SK-N-SH (cell line): ENCODE measurements around the gene CYTH4. TPM values are rescaled to one million over a fixed set of nuclear protein-coding genes. Genes with fewer than 3 reads are reported as not detected.

Experiments
- CTCF ChIA-PET: fragments of 300-600, 350-600 bp; formaldehyde crosslinking; extraction: SDS; loops from one replicate; lab custom pipeline; 2021; lab: Yijun Ruan, JAX
- POLR2A ChIA-PET: fragments of 350-600 bp; sonication (Branson Sonifier 250); formaldehyde crosslinking; extraction: SDS; loops from one replicate; lab custom pipeline; 2020; ENCODE audit warnings: antibody characterized with exemption, inconsistent platforms; lab: Yijun Ruan, JAX
- DNase-seq: peaks from one replicate; pipeline ENCODE4 v3.0.0; 2012
- H2AFZ ChIP-seq: fragments of 200-600 bp; sonication (generic); 2 replicates; pipeline ENCODE4 v1.8.1; 2016; ENCODE audit warnings: antibody characterized with exemption, mild to moderate bottlenecking, low read depth
- H3F3A ChIP-seq: fragments of 200-600 bp; sonication (generic); replicated peaks from 2 replicates; pipeline ENCODE3; 2016; ENCODE audit warnings: antibody characterized with exemption, mild to moderate bottlenecking; ENCODE audit not compliant: insufficient read depth
- H3K27ac ChIP-seq, 2 experiments: fragments of 200-500 bp in 1 of 2; fragments of 200-600 bp in 1 of 2; sonication (Bioruptor generic) in 1 of 2; sonication (generic), shearing (Covaris generic) in 1 of 2; 2 replicates each; pipeline versions ENCODE4 v1.5.1 to v1.6.1; 2014 to 2016; ENCODE audit warnings: low read depth in 2 of 2, inconsistent platforms in 1 of 2, low read length in 1 of 2, mild to moderate bottlenecking in 1 of 2, mixed read lengths in 1 of 2
- H3K27me3 ChIP-seq: fragments of 200-600 bp; sonication (generic), shearing (Covaris generic); 2 replicates; pipeline ENCODE4 v1.6.1; 2016; ENCODE audit warnings: mixed run types; ENCODE audit not compliant: insufficient read depth
- H3K36me3 ChIP-seq, 2 experiments: fragments of 200-500 bp in 1 of 2; fragments of 200-600 bp in 1 of 2; sonication (Bioruptor generic) in 1 of 2; sonication (generic) in 1 of 2; replicated peaks in 1 of 2; 2 replicates each; pipeline versions ENCODE3 to v1.5.1; 2014 to 2016; ENCODE audit warnings: low read length in 1 of 2, mild to moderate bottlenecking in 1 of 2; ENCODE audit not compliant: insufficient read depth in 2 of 2, control insufficient read depth in 1 of 2
- H3K4me1 ChIP-seq, 2 experiments: fragments of 200-500 bp in 1 of 2; fragments of 200-600 bp in 1 of 2; sonication (Bioruptor generic) in 1 of 2; sonication (generic), shearing (Covaris generic) in 1 of 2; 2 replicates each; pipeline versions ENCODE4 v1.5.1 to v1.6.1; 2014 to 2016; ENCODE audit warnings: low read depth in 1 of 2, low read length in 1 of 2, mixed run types in 1 of 2; ENCODE audit not compliant: insufficient read depth in 2 of 2, control insufficient read depth in 1 of 2
- H3K4me2 ChIP-seq: fragments of 200-600 bp; sonication (generic), shearing (Covaris generic); 2 replicates; pipeline ENCODE4 v1.6.1; 2017; ENCODE audit warnings: mixed run types
- H3K4me3 ChIP-seq, 2 experiments: fragments of 200-500 bp in 1 of 2; fragments of 200-600 bp in 1 of 2; sonication (Bioruptor generic) in 1 of 2; sonication (generic), shearing (Covaris generic) in 1 of 2; 2 replicates each; pipeline versions ENCODE4 v1.5.1 to v1.8.1; 2014 to 2016; ENCODE audit warnings: low read depth in 2 of 2, inconsistent platforms in 1 of 2, low read length in 1 of 2, mild to moderate bottlenecking in 1 of 2, mixed read lengths in 1 of 2, moderate library complexity in 1 of 2
- H3K79me2 ChIP-seq: fragments of 200-600 bp; sonication (generic); 2 replicates; pipeline ENCODE4 v1.8.1; 2017; ENCODE audit warnings: mild to moderate bottlenecking; ENCODE audit not compliant: insufficient read depth
- H3K9ac ChIP-seq: fragments of 200-600 bp; sonication (generic); 2 replicates; pipeline ENCODE4 v1.6.1; 2017; ENCODE audit warnings: mixed run types
- H3K9me2 ChIP-seq: fragments of 200-600 bp; sonication (generic); 2 replicates; pipeline ENCODE4 v1.6.1; 2017; ENCODE audit warnings: mixed run types
- H3K9me3 ChIP-seq: fragments of 200-600 bp; sonication (generic); 2 replicates; pipeline ENCODE4 v1.6.1; 2017; ENCODE audit warnings: mixed run types, mild to moderate bottlenecking, moderate library complexity
- H4K20me1 ChIP-seq: fragments of 200-600 bp; sonication (generic); 2 replicates; pipeline ENCODE4 v1.6.1; 2017; ENCODE audit warnings: mild to moderate bottlenecking, mixed run types; ENCODE audit not compliant: insufficient read depth
- FOSL2 ChIP-seq: IDR thresholded peaks from 2 replicates; pipeline ENCODE4 v1.4.0; 2012; ENCODE audit warnings: low read depth, mild to moderate bottlenecking, moderate library complexity, borderline replicate concordance
- FOXJ3 ChIP-seq: sonication (generic); formaldehyde crosslinking; IDR thresholded peaks from 2 replicates; pipeline ENCODE4 v1.5.1; 2020; ENCODE audit warnings: mild to moderate bottlenecking, missing genetic modification reagents
- FOXM1 ChIP-seq: IDR thresholded peaks from 2 replicates; pipeline ENCODE4 v1.4.0; 2012; ENCODE audit warnings: low read depth, mild to moderate bottlenecking
- GABPA ChIP-seq: IDR thresholded peaks from 2 replicates; pipeline ENCODE4 v1.4.0; 2012; ENCODE audit warnings: low read depth, mild to moderate bottlenecking
- GATA2 ChIP-seq: sonication (generic); formaldehyde crosslinking; IDR thresholded peaks from 2 replicates; pipeline ENCODE4 v1.5.0; 2020; ENCODE audit warnings: mild to moderate bottlenecking, missing genetic modification reagents
- MXI1 ChIP-seq: IDR thresholded peaks from 2 replicates; pipeline ENCODE4 v1.6.1; 2012; ENCODE audit warnings: mild to moderate bottlenecking, low read depth, low read length, improper control_type of control experiment
- RFX5 ChIP-seq: IDR thresholded peaks from 2 replicates; pipeline ENCODE4 v1.6.1; 2012; ENCODE audit warnings: mild to moderate bottlenecking, improper control_type of control experiment, low read length
- RXRA ChIP-seq: IDR thresholded peaks from 2 replicates; pipeline ENCODE4 v1.4.0; 2012; ENCODE audit warnings: low read depth, mild to moderate bottlenecking, borderline replicate concordance
- TCF12 ChIP-seq: IDR thresholded peaks from 2 replicates; pipeline ENCODE4 v1.4.0; 2012
- YY1 ChIP-seq: IDR thresholded peaks from 2 replicates; pipeline ENCODE4 v1.4.0; 2012; ENCODE audit warnings: low read depth, mild to moderate bottlenecking
- WGBS: methylation state at CpG from one replicate; pipeline ENCODE4 v1.1.6; 2017; ENCODE audit warnings: low lambda C conversion rate; 5-methylcytosine and 5-hydroxymethylcytosine counted together
- polyA plus RNA-seq, 3 experiments: library from polyadenylated mRNA; depleted of rRNA; stranded (reverse); fragments of >200 nt; gene quantifications; 2 replicates each; pipeline ENCODE4 v1.2.3, GENCODE V29; 2012
- TF ChIP-seq, protein P1 (sequence below): fragments of 150-350 bp; IDR thresholded peaks from 2 replicates; pipeline ENCODE4 v1.6.1; 2017; ENCODE audit warnings: antibody characterized with exemption, low read length, low read depth, borderline replicate concordance
- TF ChIP-seq, protein P2 (sequence below): IDR thresholded peaks from 2 replicates; pipeline ENCODE4; 2012
- TF ChIP-seq, protein P3 (sequence below): fragments of 150-350 bp; IDR thresholded peaks from 2 replicates; pipeline ENCODE4 v1.6.1; 2016; ENCODE audit warnings: mild to moderate bottlenecking, low read depth, low read length
- TF ChIP-seq, protein P4 (sequence below): IDR thresholded peaks from 2 replicates; pipeline ENCODE4 v1.4.0; 2012; ENCODE audit warnings: low read depth, borderline replicate concordance
- TF ChIP-seq, protein P5 (sequence below): IDR thresholded peaks from 2 replicates; pipeline ENCODE4 v1.4.0; 2012; ENCODE audit warnings: low read depth, borderline replicate concordance

CYTH4 gene
- polyA plus RNA-seq, 1 of the 3 experiments (the other 2 are of a cell fraction) = 0.07 TPM

DNA sequence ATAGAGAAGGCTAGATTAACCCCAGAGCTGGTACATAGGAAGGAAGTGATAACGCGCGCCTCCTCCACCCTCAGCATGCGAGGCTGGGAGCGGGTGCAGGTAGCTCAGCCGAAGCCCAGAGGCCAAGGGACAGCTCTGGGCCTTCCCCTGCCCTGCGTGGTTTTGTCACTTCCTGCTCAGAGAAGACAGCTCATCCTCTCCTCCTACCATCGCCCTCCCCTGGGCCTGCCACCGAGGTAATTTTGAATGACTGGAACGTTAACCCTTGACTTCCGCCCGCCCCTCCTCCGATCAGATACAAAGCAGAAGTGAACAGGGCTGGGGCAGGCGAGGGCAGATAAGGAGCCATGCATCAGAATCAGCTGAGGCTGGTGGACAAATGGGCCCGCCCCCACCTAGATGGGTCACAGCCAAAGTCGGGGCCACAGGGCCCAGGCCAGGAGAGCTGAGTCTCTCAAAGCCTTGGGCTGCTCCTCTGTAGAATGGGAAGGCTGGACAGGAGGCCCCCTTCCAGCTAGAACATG lies 39.9 kb upstream of the CYTH4 start:
- TF ChIP-seq, protein P1, sequence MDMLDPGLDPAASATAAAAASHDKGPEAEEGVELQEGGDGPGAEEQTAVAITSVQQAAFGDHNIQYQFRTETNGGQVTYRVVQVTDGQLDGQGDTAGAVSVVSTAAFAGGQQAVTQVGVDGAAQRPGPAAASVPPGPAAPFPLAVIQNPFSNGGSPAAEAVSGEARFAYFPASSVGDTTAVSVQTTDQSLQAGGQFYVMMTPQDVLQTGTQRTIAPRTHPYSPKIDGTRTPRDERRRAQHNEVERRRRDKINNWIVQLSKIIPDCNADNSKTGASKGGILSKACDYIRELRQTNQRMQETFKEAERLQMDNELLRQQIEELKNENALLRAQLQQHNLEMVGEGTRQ = no peak
- TF ChIP-seq FOSL2 = no peak
- TF ChIP-seq GATA2 (CRISPR knock-in tag) = peak; percentile 60; the same call in 1 of the 2 replicates
- TF ChIP-seq, protein P2, sequence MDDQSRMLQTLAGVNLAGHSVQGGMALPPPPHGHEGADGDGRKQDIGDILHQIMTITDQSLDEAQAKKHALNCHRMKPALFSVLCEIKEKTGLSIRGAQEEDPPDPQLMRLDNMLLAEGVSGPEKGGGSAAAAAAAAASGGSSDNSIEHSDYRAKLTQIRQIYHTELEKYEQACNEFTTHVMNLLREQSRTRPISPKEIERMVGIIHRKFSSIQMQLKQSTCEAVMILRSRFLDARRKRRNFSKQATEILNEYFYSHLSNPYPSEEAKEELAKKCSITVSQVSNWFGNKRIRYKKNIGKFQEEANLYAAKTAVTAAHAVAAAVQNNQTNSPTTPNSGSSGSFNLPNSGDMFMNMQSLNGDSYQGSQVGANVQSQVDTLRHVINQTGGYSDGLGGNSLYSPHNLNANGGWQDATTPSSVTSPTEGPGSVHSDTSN = peak; percentile 37; the same call in 1 of the 2 replicates
- 0 out of 2 replicates have a peak, but pooled peaks have one; percentile 36 for TF ChIP-seq GABPA
- TF ChIP-seq, protein P3, sequence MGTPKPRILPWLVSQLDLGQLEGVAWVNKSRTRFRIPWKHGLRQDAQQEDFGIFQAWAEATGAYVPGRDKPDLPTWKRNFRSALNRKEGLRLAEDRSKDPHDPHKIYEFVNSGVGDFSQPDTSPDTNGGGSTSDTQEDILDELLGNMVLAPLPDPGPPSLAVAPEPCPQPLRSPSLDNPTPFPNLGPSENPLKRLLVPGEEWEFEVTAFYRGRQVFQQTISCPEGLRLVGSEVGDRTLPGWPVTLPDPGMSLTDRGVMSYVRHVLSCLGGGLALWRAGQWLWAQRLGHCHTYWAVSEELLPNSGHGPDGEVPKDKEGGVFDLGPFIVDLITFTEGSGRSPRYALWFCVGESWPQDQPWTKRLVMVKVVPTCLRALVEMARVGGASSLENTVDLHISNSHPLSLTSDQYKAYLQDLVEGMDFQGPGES = no peak
- TF ChIP-seq TCF12 = 0 out of 2 replicates have a peak, but pooled peaks have one; percentile 9
- TF ChIP-seq RFX5 = no peak
- CTCF ChIA-PET = interaction anchor here (1.0 to 14.4 kb wide), 6 partner anchors 13 to 256 kb away, joined by 3 to 124 read pairs (median 6); no protein-coding TSS in a partner anchor

DNA sequence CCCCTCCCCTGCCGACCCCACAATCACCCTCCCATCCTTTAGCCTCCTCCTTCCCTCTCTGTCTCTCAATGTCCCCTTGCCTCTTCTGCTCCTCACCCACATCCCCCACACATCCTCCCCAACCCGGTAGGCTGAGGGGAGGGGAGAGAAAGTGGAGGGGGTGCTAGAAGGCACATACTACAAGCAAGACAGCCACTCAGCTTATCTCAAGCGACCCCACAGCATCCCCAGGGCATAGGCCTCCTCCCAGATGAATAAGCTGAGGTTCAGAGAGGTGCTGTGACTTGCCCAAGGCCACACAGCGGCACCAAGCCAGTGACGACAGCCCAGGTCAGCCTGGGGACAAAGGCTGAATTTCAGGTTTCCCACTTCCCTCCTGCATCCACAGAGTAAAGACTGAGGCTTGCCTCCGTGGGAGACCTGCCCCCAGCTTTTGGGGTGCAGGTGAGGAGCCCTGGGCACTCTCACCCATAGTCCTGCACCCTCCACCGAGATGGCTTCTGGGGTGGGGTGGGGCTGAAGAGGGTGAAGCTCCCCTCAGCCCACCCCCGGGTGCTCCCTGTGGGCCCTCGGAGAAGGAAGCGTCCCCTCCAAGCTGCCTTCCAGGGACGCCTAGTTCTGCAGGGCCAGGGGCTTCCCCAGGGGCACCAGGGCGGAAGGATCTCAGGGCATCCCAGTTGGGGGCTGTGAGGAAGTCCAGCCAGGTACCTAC lies 38.8 kb upstream of the CYTH4 start:
- no peaks in the 10 kb centered on the region for H3K79me2 ChIP-seq
- no peaks in the 10 kb centered on the region for H3K27me3 ChIP-seq
- H3F3A ChIP-seq = peaks cover 4% of the 10 kb centered on the region
- no peak overlapping the region for H2AFZ ChIP-seq
- H3K27ac ChIP-seq = no peak overlapping the region
- H4K20me1 ChIP-seq = no peaks in the 10 kb centered on the region
- peaks cover 7 to 11% of the 10 kb centered on the region in 2 experiments; a peak in 3 of 4 replicates for H3K4me1 ChIP-seq
- no peak overlapping the region; the same call in 1 of the 2 replicates for H3K9ac ChIP-seq
- CTCF ChIA-PET = interaction anchor here (1.1 to 14.4 kb wide), 5 partner anchors 9 to 215 kb away, joined by 3 to 124 read pairs (median 11); no protein-coding TSS in a partner anchor
- 75% methylated on average over 6 of the region's 12 CpGs for WGBS
- DNase-seq = peak; percentile 25
- POLR2A ChIA-PET = no interaction called here
- peak overlapping the region in 1 of 2 experiments; percentile 38; a peak in 2 of 4 replicates for H3K4me3 ChIP-seq
- peak overlapping the region; percentile 50 for H3K4me2 ChIP-seq
- no peaks in the 10 kb centered on the region for H3K9me3 ChIP-seq
- no peaks in the 10 kb centered on the region for H3K36me3 ChIP-seq
- no peaks in the 10 kb centered on the region for H3K9me2 ChIP-seq
- TF ChIP-seq RFX5 (no peak), YY1 (no peak), RXRA (no peak), FOSL2 (no peak), FOXM1 (no peak), MXI1 (no peak), FOXJ3 (CRISPR knock-in tag) (no peak)
- TF ChIP-seq, protein P1 = no peak
- TF ChIP-seq, protein P4, sequence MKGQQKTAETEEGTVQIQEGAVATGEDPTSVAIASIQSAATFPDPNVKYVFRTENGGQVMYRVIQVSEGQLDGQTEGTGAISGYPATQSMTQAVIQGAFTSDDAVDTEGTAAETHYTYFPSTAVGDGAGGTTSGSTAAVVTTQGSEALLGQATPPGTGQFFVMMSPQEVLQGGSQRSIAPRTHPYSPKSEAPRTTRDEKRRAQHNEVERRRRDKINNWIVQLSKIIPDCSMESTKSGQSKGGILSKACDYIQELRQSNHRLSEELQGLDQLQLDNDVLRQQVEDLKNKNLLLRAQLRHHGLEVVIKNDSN = no peak
- TF ChIP-seq, protein P5, sequence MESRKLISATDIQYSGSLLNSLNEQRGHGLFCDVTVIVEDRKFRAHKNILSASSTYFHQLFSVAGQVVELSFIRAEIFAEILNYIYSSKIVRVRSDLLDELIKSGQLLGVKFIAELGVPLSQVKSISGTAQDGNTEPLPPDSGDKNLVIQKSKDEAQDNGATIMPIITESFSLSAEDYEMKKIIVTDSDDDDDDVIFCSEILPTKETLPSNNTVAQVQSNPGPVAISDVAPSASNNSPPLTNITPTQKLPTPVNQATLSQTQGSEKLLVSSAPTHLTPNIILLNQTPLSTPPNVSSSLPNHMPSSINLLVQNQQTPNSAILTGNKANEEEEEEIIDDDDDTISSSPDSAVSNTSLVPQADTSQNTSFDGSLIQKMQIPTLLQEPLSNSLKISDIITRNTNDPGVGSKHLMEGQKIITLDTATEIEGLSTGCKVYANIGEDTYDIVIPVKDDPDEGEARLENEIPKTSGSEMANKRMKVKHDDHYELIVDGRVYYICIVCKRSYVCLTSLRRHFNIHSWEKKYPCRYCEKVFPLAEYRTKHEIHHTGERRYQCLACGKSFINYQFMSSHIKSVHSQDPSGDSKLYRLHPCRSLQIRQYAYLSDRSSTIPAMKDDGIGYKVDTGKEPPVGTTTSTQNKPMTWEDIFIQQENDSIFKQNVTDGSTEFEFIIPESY = no peak
- TF ChIP-seq, protein P3 = no peak

More for the DNA sequence above, 39.9 kb upstream of the CYTH4 start:
- Histone ChIP-seq H3K27me3 (no peaks in the 10 kb centered on the region), H3F3A (peaks cover 4% of the 10 kb centered on the region), H2AFZ (peak overlapping the region; percentile 73; the same call in 1 of the 2 replicates), H3K36me3 (no peaks in the 10 kb centered on the region), H3K9ac (no peak overlapping the region), H3K4me2 (peak overlapping the region; percentile 50; the same call in 1 of the 2 replicates), H3K9me3 (no peaks in the 10 kb centered on the region), H3K79me2 (no peaks in the 10 kb centered on the region), H3K9me2 (no peaks in the 10 kb centered on the region), H3K4me1 (peaks cover 7 to 11% of the 10 kb centered on the region in 2 experiments; a peak in 3 of 4 replicates), H3K4me3 (no peak overlapping the region), H3K27ac (no peak overlapping the region), H4K20me1 (no peaks in the 10 kb centered on the region)
- peak; percentile 60 for DNase-seq
- 65% methylated on average over 12 of the region's 16 CpGs for WGBS
- POLR2A ChIA-PET = interaction anchor here (0.5 to 1.1 kb wide), 2 partner anchors 20 to 44 kb away, joined by 3 to 5 read pairs; no protein-coding TSS in a partner anchor
